ENCODE measurements around the gene XRN1. TPM values are rescaled to one million over a fixed set of nuclear protein-coding genes. Genes with fewer than 3 reads are reported as not detected.
A peak's percentile ranks its signal among the peaks of the same experiment; 100 is the strongest.
"Not testable (repeated sequence)": the region's sequence is repeated elsewhere in the genome, so short reads cannot be mapped to it uniquely, and the experiment has no call there.

Gene XRN1
- total RNA-seq, 1 donor from 2014 or later: 51.4 TPM

DNA sequence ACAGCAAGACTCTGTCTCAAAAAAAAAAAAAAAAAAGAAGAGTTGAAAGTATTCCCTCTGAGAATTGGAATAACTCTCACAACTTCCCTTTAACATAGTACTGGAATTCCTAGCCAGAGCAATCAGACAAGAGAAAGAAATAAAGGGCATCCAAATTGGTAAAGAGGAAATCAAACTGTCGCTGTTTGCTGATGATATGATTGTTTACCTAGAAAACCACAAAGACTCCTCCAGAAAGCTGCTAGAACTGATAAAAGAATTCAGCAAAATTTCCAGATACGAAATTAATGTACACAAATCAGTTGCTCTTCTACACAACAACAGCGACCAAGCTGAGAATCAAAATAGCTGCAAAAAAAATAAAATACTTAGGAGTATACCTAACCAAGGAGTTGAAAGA, 145.0 kb downstream of the XRN1 start:
- DNase-seq (ENCODE audit: low spot score); intact Hi-C loops (cut with micrococcal nuclease); H3K4me1 Mint-ChIP-seq (ENCODE audit: low read depth); H3K4me3 Mint-ChIP-seq (ENCODE audit: low read depth); H3K27me3 Mint-ChIP-seq (ENCODE audit: low read depth); H3K27ac Mint-ChIP-seq: not testable (repeated sequence)
- H3K9me3 Mint-ChIP-seq: peaks cover 32% of the 10 kb centered on the region
- H3K36me3 Mint-ChIP-seq (ENCODE audit: low read depth): peaks cover 50% of the 10 kb centered on the region

DNA sequence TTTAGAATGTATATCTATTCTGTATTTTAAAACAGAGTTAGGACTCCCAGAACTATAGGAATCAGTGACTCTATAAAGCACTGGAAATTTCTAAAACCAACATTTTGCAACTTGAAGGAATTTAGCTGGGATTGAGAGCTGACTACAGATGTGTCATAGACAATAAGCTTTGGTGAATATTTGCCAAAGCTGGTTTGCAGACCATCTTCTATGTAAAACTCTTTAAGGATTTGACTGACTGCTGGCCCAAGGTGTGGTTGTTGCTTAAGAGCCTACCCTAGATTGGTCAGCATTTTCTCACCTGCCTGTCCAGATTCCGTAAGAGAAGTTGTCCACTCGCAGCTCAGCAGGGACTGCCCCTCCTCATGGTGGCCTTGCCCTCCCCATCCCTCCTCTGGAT, 149.2 kb downstream of the XRN1 start:
- Mint-ChIP-seq H3K4me1 (ENCODE audit: low read depth) (no peaks in the 10 kb centered on the region), H3K27ac (no peak overlapping the region), H3K4me3 (ENCODE audit: low read depth) (no peak overlapping the region), H3K36me3 (ENCODE audit: low read depth) (peaks cover 24% of the 10 kb centered on the region), H3K9me3 (peaks cover 20% of the 10 kb centered on the region), H3K27me3 (ENCODE audit: low read depth) (no peaks in the 10 kb centered on the region)
- DNase-seq (ENCODE audit: low spot score): no peak
- intact Hi-C loops (cut with micrococcal nuclease): no loop called here

DNA sequence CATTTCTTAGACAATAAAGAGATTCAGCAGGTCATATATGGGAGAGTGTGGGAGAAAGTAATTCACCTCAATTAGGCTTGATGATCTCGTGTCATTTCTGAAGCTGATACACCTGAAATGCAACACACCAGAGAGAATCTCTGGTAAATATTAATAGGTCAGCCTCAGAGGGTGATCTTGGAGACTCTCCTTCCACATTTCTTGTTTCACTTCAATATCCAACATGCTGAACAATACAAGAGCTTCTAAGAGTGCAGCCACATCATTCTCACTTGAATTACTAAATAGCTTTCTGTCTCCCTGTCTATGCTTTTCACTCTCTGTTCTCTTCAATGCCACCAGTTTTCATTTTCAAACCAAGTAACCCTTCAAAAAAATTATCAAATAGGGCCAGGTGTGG, 151.3 kb downstream of the XRN1 start:
- no peak for DNase-seq (ENCODE audit: low spot score)
- peaks cover 7% of the 10 kb centered on the region for H3K9me3 Mint-ChIP-seq
- intact Hi-C loops (cut with micrococcal nuclease): no loop called here
- no peaks in the 10 kb centered on the region for H3K4me1 Mint-ChIP-seq (ENCODE audit: low read depth)
- H3K27me3 Mint-ChIP-seq (ENCODE audit: low read depth): no peaks in the 10 kb centered on the region
- peaks cover 12% of the 10 kb centered on the region for H3K36me3 Mint-ChIP-seq (ENCODE audit: low read depth)
- no peak overlapping the region for H3K4me3 Mint-ChIP-seq (ENCODE audit: low read depth)
- no peak overlapping the region for H3K27ac Mint-ChIP-seq

DNA sequence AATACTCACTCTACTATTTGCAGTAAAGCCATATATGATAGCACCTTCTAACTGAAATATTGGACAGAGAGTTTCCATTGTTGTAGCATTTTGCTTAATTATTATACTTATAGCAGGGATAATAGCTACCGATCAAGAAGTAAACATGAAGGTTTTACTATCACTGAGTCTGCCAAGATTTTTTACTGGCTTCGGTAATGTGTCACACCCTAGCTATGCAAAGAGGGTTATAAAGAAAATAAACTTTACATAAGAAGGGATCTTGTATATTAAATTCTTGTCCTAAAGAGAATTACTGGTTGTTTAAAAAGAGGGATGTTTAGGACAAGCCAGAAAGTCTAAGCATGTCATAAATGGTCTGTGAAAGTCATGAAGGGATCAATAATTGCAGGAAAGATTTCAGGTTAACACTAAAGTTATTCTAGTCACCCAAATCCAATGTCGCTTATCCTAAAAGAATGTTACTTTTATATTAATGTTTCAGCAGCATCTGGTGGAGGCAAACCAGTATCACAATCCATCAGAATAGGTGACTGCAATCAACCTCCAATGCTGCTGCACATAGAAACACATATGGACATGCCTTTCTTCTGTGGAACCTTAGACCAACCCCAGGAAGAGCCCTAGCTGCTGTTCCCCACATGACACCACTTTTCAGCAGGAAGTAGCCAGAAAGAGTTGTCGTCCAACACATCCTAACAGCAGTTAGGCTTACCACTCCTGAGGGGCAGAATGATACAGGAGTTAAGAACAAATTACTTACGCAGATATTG, 159.8 kb downstream of the XRN1 start:
- intact Hi-C loops (cut with micrococcal nuclease): no loop called here
- DNase-seq (ENCODE audit: low spot score): no peak
- Mint-ChIP-seq H3K9me3 (peaks cover 26% of the 10 kb centered on the region), H3K4me3 (ENCODE audit: low read depth) (no peak overlapping the region), H3K36me3 (ENCODE audit: low read depth) (peaks cover 11% of the 10 kb centered on the region), H3K27ac (no peak overlapping the region), H3K27me3 (ENCODE audit: low read depth) (no peaks in the 10 kb centered on the region), H3K4me1 (ENCODE audit: low read depth) (peaks cover 1% of the 10 kb centered on the region)

DNA sequence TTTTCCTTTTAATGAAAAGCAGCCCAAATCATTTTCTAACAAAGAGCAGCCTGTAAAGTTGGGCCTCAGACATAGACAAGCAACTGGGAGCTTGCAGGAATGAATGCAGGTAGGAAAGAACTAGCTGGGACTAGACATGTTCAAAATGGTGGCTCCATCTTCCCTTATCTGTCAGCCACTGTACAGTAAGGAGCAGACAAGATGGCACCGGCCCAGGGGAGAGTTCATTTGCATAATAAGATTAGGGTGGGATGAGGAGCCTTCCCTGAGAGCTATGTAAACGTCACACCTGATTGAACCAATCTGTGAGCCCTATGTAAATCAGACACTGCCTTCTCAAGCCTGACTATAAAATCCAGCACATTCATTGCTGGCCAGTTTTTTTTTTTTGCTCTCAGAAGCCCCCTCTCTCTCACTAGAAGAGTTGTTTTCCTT, 162.7 kb downstream of the XRN1 start:
- H3K4me1 Mint-ChIP-seq (ENCODE audit: low read depth): peaks cover 11% of the 10 kb centered on the region
- H3K9me3 Mint-ChIP-seq: peaks cover 25% of the 10 kb centered on the region
- no peak overlapping the region for H3K27ac Mint-ChIP-seq
- no peaks in the 10 kb centered on the region for H3K27me3 Mint-ChIP-seq (ENCODE audit: low read depth)
- DNase-seq (ENCODE audit: low spot score): no peak
- H3K4me3 Mint-ChIP-seq (ENCODE audit: low read depth): no peak overlapping the region
- intact Hi-C loops (cut with micrococcal nuclease): no loop called here
- H3K36me3 Mint-ChIP-seq (ENCODE audit: low read depth): peaks cover 11% of the 10 kb centered on the region

DNA sequence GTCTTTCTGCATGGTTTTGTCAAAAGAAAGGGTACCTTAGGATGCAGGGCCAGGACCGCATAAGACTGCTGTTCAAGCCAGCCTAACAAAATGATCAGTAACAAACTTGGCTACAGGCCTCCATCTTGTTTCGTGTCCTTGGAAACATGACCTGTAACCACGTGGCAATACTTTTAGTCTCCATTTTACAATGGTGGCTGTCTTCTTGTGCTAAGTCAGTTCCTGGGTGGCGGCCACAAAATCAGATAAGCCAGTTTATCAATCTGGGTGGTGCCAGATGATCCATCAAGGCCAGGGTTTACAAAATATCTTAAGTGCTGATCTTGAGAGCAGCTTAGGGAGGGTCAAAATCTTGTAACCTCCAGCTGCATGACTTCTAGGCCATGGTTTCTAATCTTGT, 165.3 kb downstream of the XRN1 start:
- Mint-ChIP-seq H3K9me3 (peaks cover 6% of the 10 kb centered on the region), H3K4me1 (ENCODE audit: low read depth) (peaks cover 17% of the 10 kb centered on the region), H3K36me3 (ENCODE audit: low read depth) (peaks cover 5% of the 10 kb centered on the region), H3K27me3 (ENCODE audit: low read depth) (no peaks in the 10 kb centered on the region), H3K27ac (no peak overlapping the region), H3K4me3 (ENCODE audit: low read depth) (no peak overlapping the region)
- no peak for DNase-seq (ENCODE audit: low spot score)
- intact Hi-C loops (cut with micrococcal nuclease): no loop called here

DNA sequence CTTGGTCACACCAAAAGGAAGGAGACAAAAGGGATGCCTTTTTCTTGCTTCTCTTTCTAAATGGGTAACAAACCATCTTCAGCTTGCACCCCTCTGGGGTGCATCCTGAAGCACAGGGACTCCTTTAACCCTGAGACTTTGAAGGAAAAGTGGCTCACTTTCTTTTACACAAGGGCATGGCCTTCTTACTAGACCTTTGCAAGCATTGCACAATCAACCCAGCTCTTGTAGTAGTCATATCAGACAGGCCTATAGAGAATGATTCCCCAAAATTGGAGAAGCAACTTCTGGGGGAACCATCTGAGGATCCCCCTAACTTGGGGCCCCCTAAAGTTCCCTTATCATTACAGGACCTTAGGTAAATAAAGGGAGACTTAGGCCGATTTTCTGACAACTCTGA, 166.4 kb downstream of the XRN1 start:
- Mint-ChIP-seq H3K27ac (no peak overlapping the region), H3K9me3 (peaks cover 3% of the 10 kb centered on the region), H3K4me3 (ENCODE audit: low read depth) (no peak overlapping the region), H3K36me3 (ENCODE audit: low read depth) (peaks cover 5% of the 10 kb centered on the region), H3K27me3 (ENCODE audit: low read depth) (no peaks in the 10 kb centered on the region), H3K4me1 (ENCODE audit: low read depth) (peaks cover 17% of the 10 kb centered on the region)
- intact Hi-C loops (cut with micrococcal nuclease): loop anchor here (2.0 kb wide), 1 partner anchor 341 kb away; no protein-coding TSS in a partner anchor
- no peak for DNase-seq (ENCODE audit: low spot score)

DNA sequence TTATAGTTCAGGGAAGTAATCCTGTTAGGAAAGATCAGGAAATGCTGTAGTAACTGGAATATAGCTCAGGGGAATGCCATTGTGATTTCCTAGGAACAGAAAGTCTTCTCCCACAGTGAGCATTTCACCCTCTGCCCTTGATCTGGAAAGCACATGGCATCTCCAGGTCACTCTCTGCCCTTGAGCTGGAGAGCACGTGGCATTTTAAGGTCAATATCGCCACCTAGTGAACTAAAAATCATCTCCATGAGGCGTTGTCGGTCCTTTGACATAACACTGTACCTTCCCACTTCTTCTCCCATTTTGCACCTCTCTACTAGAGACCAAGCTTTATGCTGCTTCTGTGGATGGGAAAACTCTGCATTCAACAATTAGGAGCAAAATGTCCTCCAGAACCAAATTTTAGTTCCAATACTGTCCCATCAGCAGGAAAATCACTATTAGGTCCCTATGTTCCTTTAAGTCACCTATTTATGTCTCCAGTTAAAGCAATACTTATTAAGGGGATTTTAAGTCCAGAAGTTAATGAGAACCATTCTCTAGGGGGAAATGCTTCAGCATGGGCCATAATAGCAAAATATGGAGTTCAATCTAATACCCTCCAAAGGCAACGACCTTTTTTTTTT, 167.8 kb downstream of the XRN1 start:
- Mint-ChIP-seq H3K4me1 (ENCODE audit: low read depth) (peaks cover 28% of the 10 kb centered on the region), H3K4me3 (ENCODE audit: low read depth) (no peak overlapping the region), H3K27ac (peak overlapping the region; percentile 24), H3K9me3 (peaks cover 3% of the 10 kb centered on the region), H3K27me3 (ENCODE audit: low read depth) (no peaks in the 10 kb centered on the region), H3K36me3 (ENCODE audit: low read depth) (peaks cover 5% of the 10 kb centered on the region)
- intact Hi-C loops (cut with micrococcal nuclease): loop anchor here (1.0 to 10.0 kb wide), 5 partner anchors 154 to 545 kb away; partner anchors contain the start of gene RNF7
- peak; percentile 26 for DNase-seq (ENCODE audit: low spot score)

DNA sequence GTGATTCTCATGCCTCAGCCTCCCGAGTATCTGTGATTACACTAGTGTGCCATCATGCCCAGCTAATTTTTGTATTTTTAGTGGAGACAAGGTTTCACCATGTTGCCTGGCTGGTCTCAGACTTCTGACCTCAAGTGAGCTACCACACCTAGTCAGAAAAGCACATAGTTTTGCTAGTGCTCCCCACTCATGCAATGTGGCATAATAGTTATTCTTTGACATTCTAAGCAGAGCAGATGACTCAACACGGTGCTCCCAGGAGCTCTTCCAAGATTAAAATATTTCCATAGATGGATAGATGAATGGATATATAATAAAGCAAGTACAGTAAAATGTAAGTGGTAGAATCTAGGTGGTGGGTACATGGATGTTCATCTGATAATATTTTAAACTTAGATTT, 169.4 kb downstream of the XRN1 start:
- Mint-ChIP-seq H3K36me3 (ENCODE audit: low read depth) (peaks cover 2% of the 10 kb centered on the region), H3K4me1 (ENCODE audit: low read depth) (peaks cover 29% of the 10 kb centered on the region), H3K9me3 (no peaks in the 10 kb centered on the region), H3K4me3 (ENCODE audit: low read depth) (no peak overlapping the region), H3K27me3 (ENCODE audit: low read depth) (no peaks in the 10 kb centered on the region), H3K27ac (no peak overlapping the region)
- intact Hi-C loops (cut with micrococcal nuclease): loop anchor here (2.0 to 10.0 kb wide), 2 partner anchors 256 to 544 kb away; partner anchors contain the start of gene RNF7
- no peak for DNase-seq (ENCODE audit: low spot score)

DNA sequence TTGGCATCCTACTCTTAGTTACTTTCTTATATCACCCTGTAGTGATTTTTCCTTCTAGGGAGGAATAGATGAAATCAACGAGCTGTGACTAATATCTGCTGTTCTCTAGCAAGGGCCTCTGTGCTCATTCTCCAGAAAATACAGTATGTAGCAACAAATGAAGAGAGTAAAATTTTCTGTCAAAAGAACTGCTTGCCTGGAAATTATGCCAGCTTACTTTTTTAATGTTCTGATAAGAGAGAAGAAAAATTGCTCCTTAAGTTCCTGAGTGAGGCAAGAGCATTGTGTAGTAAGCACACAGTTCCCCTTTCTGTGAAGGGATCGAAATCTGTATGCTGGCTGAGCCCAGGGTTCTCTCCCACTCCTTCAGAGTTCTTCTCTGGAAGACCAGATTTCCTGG, 171.1 kb downstream of the XRN1 start:
- no peak for DNase-seq (ENCODE audit: low spot score)
- Mint-ChIP-seq H3K27ac (no peak overlapping the region), H3K4me1 (ENCODE audit: low read depth) (peaks cover 22% of the 10 kb centered on the region), H3K9me3 (no peaks in the 10 kb centered on the region), H3K36me3 (ENCODE audit: low read depth) (no peaks in the 10 kb centered on the region), H3K27me3 (ENCODE audit: low read depth) (no peaks in the 10 kb centered on the region), H3K4me3 (ENCODE audit: low read depth) (no peak overlapping the region)
- intact Hi-C loops (cut with micrococcal nuclease): loop anchor here (10.0 kb wide), 1 partner anchor 542 kb away; the partner anchor contains the start of gene RNF7

DNA sequence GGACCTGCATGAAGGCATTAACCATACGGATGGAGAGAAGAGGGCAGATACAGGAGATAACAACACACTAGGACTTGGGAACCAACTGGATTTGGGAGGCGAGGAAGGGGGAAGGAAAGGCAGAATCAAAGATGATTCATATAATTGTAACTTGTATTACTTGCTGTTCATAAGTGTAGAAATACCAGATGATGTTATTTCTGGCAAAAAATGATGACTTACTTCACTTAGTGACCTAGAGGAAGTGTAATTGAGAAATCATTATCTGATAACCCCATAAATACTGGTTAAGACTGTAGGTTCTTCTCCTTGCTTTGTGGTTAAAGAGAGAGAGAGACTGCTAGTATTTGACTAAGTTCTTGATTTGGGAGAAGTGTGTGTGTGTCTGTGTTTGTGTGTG, 172.0 kb downstream of the XRN1 start:
- Mint-ChIP-seq H3K9me3 (no peaks in the 10 kb centered on the region), H3K27me3 (ENCODE audit: low read depth) (no peaks in the 10 kb centered on the region), H3K27ac (peak overlapping the region; percentile 35), H3K4me3 (ENCODE audit: low read depth) (peak overlapping the region; percentile 5), H3K36me3 (ENCODE audit: low read depth) (no peaks in the 10 kb centered on the region), H3K4me1 (ENCODE audit: low read depth) (peaks cover 24% of the 10 kb centered on the region)
- DNase-seq (ENCODE audit: low spot score): no peak
- intact Hi-C loops (cut with micrococcal nuclease): loop anchor here (10.0 kb wide), 1 partner anchor 541 kb away; the partner anchor contains the start of gene RNF7

DNA sequence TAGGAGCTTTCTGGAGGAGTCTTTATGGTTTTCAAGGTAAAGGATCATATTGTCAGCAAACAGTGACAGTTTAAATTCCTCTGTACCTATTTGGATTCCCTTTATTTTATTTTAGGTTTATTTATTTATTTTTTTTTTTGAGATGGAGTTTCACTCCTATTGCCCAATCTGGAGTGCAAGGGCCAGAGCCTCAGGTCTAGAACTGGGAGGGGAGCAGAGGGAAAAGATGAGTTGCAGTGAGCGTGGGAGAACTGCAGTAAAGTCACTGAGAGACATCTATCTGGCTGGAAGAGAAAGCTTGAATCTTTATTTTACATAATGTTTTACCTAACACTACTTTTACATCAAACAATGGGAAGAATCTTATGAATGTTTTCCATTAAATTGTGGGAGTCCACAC, 172.9 kb downstream of the XRN1 start:
- Mint-ChIP-seq H3K27me3 (ENCODE audit: low read depth) (no peaks in the 10 kb centered on the region), H3K27ac (no peak overlapping the region), H3K4me3 (ENCODE audit: low read depth) (no peak overlapping the region), H3K36me3 (ENCODE audit: low read depth) (no peaks in the 10 kb centered on the region), H3K9me3 (peaks cover 5% of the 10 kb centered on the region), H3K4me1 (ENCODE audit: low read depth) (peaks cover 30% of the 10 kb centered on the region)
- no peak for DNase-seq (ENCODE audit: low spot score)
- intact Hi-C loops (cut with micrococcal nuclease): loop anchor here (10.0 kb wide), 1 partner anchor 540 kb away; the partner anchor contains the start of gene RNF7

DNA sequence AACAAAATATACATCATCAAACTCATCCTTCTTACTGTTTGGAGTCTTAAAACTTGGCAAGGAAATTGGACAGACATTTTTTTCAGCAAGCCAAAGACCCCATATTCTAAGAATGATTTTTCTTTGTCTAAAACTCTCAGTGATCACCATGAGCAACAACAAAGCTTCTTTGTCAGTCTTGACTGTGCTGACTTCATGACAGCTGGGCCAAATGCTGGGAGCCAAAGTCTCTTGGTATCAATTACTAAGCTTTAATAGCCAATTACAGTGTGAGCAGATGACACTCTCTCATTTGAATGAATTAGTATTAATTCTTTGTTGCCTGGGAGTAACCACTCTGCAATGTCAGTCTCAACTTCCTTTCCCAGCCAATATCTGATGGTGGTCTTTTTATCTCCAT, 174.3 kb downstream of the XRN1 start:
- H3K4me1 Mint-ChIP-seq (ENCODE audit: low read depth): peaks cover 33% of the 10 kb centered on the region
- no peak overlapping the region for H3K4me3 Mint-ChIP-seq (ENCODE audit: low read depth)
- intact Hi-C loops (cut with micrococcal nuclease): loop anchor here (10.0 kb wide), 1 partner anchor 539 kb away; the partner anchor contains the start of gene RNF7
- H3K27ac Mint-ChIP-seq: no peak overlapping the region
- no peaks in the 10 kb centered on the region for H3K27me3 Mint-ChIP-seq (ENCODE audit: low read depth)
- H3K9me3 Mint-ChIP-seq: peaks cover 5% of the 10 kb centered on the region
- no peak for DNase-seq (ENCODE audit: low spot score)
- no peaks in the 10 kb centered on the region for H3K36me3 Mint-ChIP-seq (ENCODE audit: low read depth)

All from activated T-helper 2 cell treated with anti-CD3 and anti-CD28 coated beads, Interferon-gamma antibody, Interleukin-2, Interleukin-4, amounts not matched to agents 10 μg/mL and 5 μg/mL and 100 μg/mL, durations not matched to agents 14 hours and 24 hours and 36 hours (primary cell).